ENCODE data around the gene SPOCK1. TPM values are rescaled to one million over a fixed set of nuclear protein-coding genes. Genes with fewer than 3 reads are reported as not detected.
A peak's percentile ranks its signal among the peaks of the same experiment; 100 is the strongest.
"Not testable (repeated sequence)": the region's sequence is repeated elsewhere in the genome, so short reads cannot be mapped to it uniquely, and the experiment has no call there.

Gene SPOCK1
- total RNA-seq, 4 donors from 2014 or later, result 46.5 to 52.7 (median 51.4) TPM

DNA sequence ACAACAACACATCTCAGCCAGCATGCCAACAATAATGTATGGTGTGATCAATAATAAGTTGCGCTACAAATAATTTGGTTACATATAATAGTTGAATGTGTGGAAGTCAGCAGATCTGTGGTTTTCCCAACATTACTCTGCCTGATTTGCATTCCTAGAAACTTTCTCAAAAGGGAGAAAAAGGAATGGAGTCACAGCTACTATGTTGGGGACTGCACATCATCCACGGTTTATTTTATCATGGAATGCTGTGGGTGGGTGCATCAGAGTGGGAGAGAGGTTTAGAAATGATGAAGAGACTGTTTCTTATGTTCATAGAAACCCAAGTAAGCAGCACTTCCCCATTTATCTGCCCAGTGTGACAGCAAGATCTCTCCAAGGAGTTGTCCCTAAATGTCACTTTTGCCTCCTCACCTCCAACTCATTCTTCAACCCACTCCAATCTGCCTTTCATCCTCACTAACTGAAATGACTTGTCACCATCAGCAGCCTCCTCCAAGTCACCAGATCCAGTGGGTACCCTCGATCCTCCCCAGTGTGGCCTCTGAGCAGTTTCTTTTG, 2.8 kb upstream of the SPOCK1 start:
- WGBS, 2 donors (ENCODE audit: low coverage in 1 of 2), result 68 to 70% methylated on average over 3 of the region's 3 CpGs
- ATAC-seq, result no peak
- H3K4me3 ChIP-seq, result no peak overlapping the region
- H3K9me3 ChIP-seq, result no peaks in the 10 kb centered on the region
- TF ChIP-seq POLR2A (IDR thresholded peaks at IDR 0.05), result no peak
- no peak for TF ChIP-seq EP300 (IDR thresholded peaks at IDR 0.05)
- TF ChIP-seq POLR2AphosphoS5 (IDR thresholded peaks at IDR 0.05), result no peak
- no peak overlapping the region for H3K27ac ChIP-seq
- H3K4me1 ChIP-seq, result peaks cover 0 to 13% (median 3%) of the 10 kb centered on the region in 3 donors
- peaks cover 57% of the 10 kb centered on the region for H3K27me3 ChIP-seq
- no peaks in the 10 kb centered on the region for H3K36me3 ChIP-seq

DNA sequence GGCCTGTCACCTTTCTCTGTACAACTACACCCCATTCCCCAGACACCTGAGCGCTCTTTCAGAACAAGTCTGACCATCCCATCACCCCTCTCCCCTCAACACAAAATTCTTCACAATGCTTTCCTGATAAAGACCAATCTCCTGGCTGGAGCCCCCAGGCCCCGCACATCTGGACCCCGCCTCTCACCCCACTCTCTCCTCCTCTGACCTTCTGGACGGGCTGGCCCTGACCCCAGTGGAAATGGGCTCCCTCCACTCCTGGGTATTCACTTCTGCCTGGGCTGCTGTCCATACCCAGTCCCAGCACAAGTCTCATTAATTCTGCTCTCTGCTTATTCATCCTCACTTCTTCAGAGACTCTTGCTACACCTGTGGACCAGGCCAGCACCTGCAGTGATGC, 2.1 kb upstream of the SPOCK1 start:
- ATAC-seq, result no peak
- H3K27ac ChIP-seq, result no peak overlapping the region
- peaks cover 61% of the 10 kb centered on the region for H3K27me3 ChIP-seq
- no peak overlapping the region for H3K4me3 ChIP-seq
- H3K4me1 ChIP-seq, result peaks cover 0 to 13% (median 3%) of the 10 kb centered on the region in 3 donors
- H3K9me3 ChIP-seq, result no peaks in the 10 kb centered on the region
- H3K36me3 ChIP-seq, result no peaks in the 10 kb centered on the region
- TF ChIP-seq, protein P1, sequence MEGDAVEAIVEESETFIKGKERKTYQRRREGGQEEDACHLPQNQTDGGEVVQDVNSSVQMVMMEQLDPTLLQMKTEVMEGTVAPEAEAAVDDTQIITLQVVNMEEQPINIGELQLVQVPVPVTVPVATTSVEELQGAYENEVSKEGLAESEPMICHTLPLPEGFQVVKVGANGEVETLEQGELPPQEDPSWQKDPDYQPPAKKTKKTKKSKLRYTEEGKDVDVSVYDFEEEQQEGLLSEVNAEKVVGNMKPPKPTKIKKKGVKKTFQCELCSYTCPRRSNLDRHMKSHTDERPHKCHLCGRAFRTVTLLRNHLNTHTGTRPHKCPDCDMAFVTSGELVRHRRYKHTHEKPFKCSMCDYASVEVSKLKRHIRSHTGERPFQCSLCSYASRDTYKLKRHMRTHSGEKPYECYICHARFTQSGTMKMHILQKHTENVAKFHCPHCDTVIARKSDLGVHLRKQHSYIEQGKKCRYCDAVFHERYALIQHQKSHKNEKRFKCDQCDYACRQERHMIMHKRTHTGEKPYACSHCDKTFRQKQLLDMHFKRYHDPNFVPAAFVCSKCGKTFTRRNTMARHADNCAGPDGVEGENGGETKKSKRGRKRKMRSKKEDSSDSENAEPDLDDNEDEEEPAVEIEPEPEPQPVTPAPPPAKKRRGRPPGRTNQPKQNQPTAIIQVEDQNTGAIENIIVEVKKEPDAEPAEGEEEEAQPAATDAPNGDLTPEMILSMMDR (IDR thresholded peaks at IDR 0.05), result no peak
- no peak for TF ChIP-seq POLR2AphosphoS5 (IDR thresholded peaks at IDR 0.05)
- 55 to 82% methylated on average over 3 to 4 of the region's 4 CpGs for WGBS, 2 donors (ENCODE audit: low coverage in 1 of 2)

DNA sequence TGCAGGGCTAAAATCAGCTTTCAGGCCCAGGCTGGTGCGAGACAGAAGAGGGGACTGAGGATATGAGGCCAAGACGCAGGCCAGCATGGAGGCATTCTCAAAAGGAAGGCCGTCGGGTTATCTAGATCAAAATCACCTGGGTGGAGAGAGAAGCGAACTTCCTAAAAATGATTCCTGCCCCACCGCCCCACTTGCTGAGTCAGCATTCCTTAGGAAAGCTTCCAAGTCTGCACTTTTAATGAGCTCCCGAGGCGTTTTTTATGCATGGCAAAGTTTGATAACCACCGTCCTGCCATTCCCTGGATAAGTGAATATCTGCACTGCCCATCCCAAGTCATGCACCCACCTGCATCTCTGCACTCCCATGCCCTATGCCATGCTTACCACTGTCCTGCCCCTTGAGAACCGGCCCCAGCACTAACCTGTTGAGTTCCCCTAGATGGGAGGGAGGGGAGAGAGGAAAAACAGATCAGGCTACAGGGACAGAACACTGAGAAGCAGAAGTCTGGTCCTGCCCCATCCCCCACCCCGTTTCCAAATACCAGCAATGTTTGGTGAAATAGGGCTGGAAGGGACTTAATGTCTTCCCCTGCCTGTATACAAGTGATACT, 1.6 kb upstream of the SPOCK1 start:
- Histone ChIP-seq H3K4me1 (peaks cover 0 to 13% (median 3%) of the 10 kb centered on the region in 3 donors), H3K9me3 (no peaks in the 10 kb centered on the region), H3K4me3 (no peak overlapping the region), H3K27me3 (peaks cover 66% of the 10 kb centered on the region), H3K27ac (no peak overlapping the region), H3K36me3 (no peaks in the 10 kb centered on the region)
- TF ChIP-seq POLR2A (IDR thresholded peaks at IDR 0.05), result no peak
- TF ChIP-seq, protein P1 (IDR thresholded peaks at IDR 0.05), result no peak
- TF ChIP-seq EP300 (IDR thresholded peaks at IDR 0.05), result no peak
- TF ChIP-seq POLR2AphosphoS5 (IDR thresholded peaks at IDR 0.05), result no peak
- 85 to 88% methylated on average over 8 to 11 of the region's 11 CpGs for WGBS, 2 donors (ENCODE audit: low coverage in 1 of 2)
- ATAC-seq, result no peak

DNA sequence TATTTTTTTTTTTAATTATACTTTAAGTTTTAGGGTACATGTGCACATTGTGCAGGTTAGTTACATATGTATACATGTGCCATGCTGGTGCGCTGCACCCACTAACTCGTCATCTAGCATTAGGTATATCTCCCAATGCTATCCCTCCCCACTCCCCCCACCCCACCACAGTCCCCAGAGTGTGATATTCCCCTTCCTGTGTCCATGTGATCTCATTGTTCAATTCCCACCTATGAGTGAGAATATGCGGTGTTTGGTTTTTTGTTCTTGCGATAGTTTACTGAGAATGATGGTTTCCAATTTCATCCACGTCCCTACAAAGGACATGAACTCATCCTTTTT, 351 bp upstream of the SPOCK1 start:
- H3K27me3 ChIP-seq, result peaks cover 55% of the 10 kb centered on the region
- not testable (repeated sequence) for ATAC-seq, H3K27ac ChIP-seq

DNA sequence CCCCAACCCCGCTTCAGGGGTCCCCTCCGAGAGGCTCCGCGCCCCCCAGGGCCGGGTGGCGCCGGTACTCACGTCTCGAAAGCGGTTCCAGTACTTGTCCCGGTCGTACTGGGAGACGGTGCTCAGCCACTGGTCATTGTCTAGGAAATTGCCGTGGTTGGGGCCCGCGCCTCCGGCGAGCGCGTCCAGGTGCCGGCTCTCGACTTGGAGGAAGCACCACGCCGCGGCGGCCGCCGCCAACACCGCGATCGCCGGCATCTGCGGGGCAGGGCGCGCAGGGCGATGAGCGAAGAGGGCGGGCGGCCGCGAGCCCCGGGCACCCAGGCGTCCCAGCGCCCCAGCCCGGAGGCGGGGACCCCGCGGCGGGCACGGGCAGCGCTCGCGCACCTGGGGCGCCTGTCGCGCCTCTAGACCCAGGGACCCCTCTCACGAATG, 808 bp downstream of the SPOCK1 start:
- Histone ChIP-seq H3K27me3 (peaks cover 49% of the 10 kb centered on the region), H3K27ac (peak overlapping the region in 1 of 4 donors; percentile 63), H3K36me3 (no peaks in the 10 kb centered on the region), H3K4me1 (peaks cover 0 to 13% (median 3%) of the 10 kb centered on the region in 3 donors), H3K9me3 (no peaks in the 10 kb centered on the region), H3K4me3 (peak overlapping the region; percentile 46 to 62)
- no peak for TF ChIP-seq POLR2A (IDR thresholded peaks at IDR 0.05)
- no peak for TF ChIP-seq EP300 (IDR thresholded peaks at IDR 0.05)
- TF ChIP-seq POLR2AphosphoS5 (IDR thresholded peaks at IDR 0.05), result no peak
- TF ChIP-seq, protein P1 (IDR thresholded peaks at IDR 0.05), result no peak
- no CpG with 5 or more reads among the region's 57 CpGs for WGBS, 2 donors (ENCODE audit: low coverage in 1 of 2)
- ATAC-seq, result no peak

More for the DNA sequence above, 351 bp upstream of the SPOCK1 start:
- not testable (repeated sequence) for H3K9me3 ChIP-seq, H3K36me3 ChIP-seq, H3K4me3 ChIP-seq
- H3K4me1 ChIP-seq, result peaks cover 0 to 13% (median 3%) of the 10 kb centered on the region in 3 donors
- no CpG with 5 or more reads among the region's 5 CpGs for WGBS, 2 donors (ENCODE audit: low coverage in 1 of 2)
